Suprapubic skin (tissue), 4 donors: ENCODE data around the gene GMDS. TPM values are rescaled to one million over a fixed set of nuclear protein-coding genes. Genes with fewer than 3 reads are reported as not detected.

Experiments used
- DNase-seq, 2 donors: peaks; one replicate each; pipeline ENCODE4 v3.0.0-alpha.2; 2019; ENCODE audit warnings: low spot score in 2 of 2
- H3K27ac ChIP-seq: fragments of 200-600 bp; sonication (generic); one replicate; pipeline ENCODE4 v1.5.1; 2019
- H3K27me3 ChIP-seq: fragments of 200-600 bp; sonication (generic); one replicate; pipeline ENCODE4 v1.5.1; 2019
- H3K36me3 ChIP-seq: fragments of 200-600 bp; sonication (generic); one replicate; pipeline ENCODE4 v1.5.1; 2019
- H3K4me1 ChIP-seq: fragments of 200-600 bp; sonication (generic); one replicate; pipeline ENCODE4 v1.5.1; 2019
- H3K4me3 ChIP-seq: fragments of 200-600 bp; sonication (generic); one replicate; pipeline ENCODE4 v1.5.1; 2019; ENCODE audit warnings: mild to moderate bottlenecking
- H3K9me3 ChIP-seq: fragments of 200-600 bp; sonication (generic); one replicate; pipeline ENCODE4 v1.5.1; 2019
- CTCF ChIP-seq, 2 donors: fragments of 200-600 bp in 1 of 2; fragments of 450-650 bp in 1 of 2; sonication (generic) in 1 of 2; IDR thresholded peaks; one replicate each; pipeline ENCODE4 v1.5.1; 2016 to 2019; ENCODE audit warnings: antibody characterized with exemption in 2 of 2, mild to moderate bottlenecking in 1 of 2, moderate library complexity in 1 of 2
- EP300 ChIP-seq: sonication (generic); formaldehyde crosslinking; IDR thresholded peaks from one replicate; pipeline ENCODE4 v1.6.1; 2017; ENCODE audit warnings: antibody characterized with exemption
- POLR2A ChIP-seq, 2 donors: fragments of 450-650 bp; IDR thresholded peaks; one replicate each; pipeline ENCODE4 v1.6.1; 2017; ENCODE audit warnings: antibody characterized with exemption in 2 of 2, mild to moderate bottlenecking in 2 of 2, moderate library complexity in 2 of 2
- POLR2AphosphoS5 ChIP-seq, 3 donors: sonication (generic); formaldehyde crosslinking; IDR thresholded peaks; one replicate each; pipeline ENCODE4 v1.6.1; 2017; ENCODE audit warnings: antibody characterized with exemption in 3 of 3
- whole genome bisulfite sequencing: methylation state at CpG from one replicate; pipeline ENCODE4 v1.1.5; 2018; 5-methylcytosine and 5-hydroxymethylcytosine counted together
- total RNA-seq, 4 donors: library from RNA; depleted of rRNA; stranded (reverse); fragments of >200 nt; gene quantifications; one replicate each; pipeline ENCODE4 v1.1.0, GENCODE V29; 2016

The GMDS gene
- total RNA-seq, 4 donors from 2014 or later = 11.7 to 19.3 (median 13.2) TPM

- TF ChIP-seq CTCF (IDR thresholded peaks at IDR 0.05) = no peak
- TF ChIP-seq POLR2AphosphoS5 (IDR thresholded peaks at IDR 0.05) = no peak
- no peak for TF ChIP-seq EP300
- no peak for TF ChIP-seq POLR2A (IDR thresholded peaks at IDR 0.05)
- Histone ChIP-seq H3K4me3 (no peak overlapping the region), H3K27ac (no peak overlapping the region), H3K9me3 (no peaks in the 10 kb centered on the region), H3K4me1 (no peaks in the 10 kb centered on the region), H3K27me3 (no peaks in the 10 kb centered on the region), H3K36me3 (no peaks in the 10 kb centered on the region)
- no peak for DNase-seq
- WGBS = 95% methylated on average over 2 of the region's 2 CpGs
These were observed 150.8 kb downstream of the GMDS start for GRCh38 chr6:2094642-2095041.

DNA sequence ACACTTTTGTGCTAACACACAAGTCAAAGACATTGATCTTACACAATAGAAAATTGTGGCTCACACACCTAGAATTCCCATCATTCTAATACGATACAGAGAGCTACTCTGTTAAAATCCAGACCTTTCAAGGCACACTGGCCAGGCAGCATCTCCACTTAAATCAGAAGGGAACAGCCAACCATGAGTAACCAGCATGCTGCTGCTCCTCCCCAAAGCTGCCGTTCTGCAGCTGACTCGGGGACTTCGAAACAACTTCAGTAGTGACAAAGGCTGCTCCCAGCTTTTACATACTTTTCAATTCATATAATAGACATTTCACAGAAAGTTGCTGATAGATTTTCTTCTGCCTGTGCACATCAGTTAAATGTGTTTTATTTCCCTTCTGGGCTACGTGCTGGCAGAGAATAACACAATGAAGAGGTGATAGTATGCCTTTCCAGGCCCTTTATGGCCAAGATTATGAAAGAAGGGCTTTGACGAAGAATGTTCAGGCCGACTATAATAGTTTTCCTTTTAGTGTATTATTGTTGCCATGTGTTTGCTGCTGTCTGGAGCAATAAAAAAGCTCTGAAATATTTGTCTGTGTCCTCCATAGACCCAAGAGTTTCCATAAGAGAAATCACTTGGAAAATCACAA, 159.0 kb downstream of the GMDS start:
- no peaks in the 10 kb centered on the region for H3K36me3 ChIP-seq
- no peak for DNase-seq
- H3K4me3 ChIP-seq = no peak overlapping the region
- no peak for TF ChIP-seq CTCF (IDR thresholded peaks at IDR 0.05)
- no peak for TF ChIP-seq POLR2A (IDR thresholded peaks at IDR 0.05)
- TF ChIP-seq EP300 = no peak
- no peak for TF ChIP-seq POLR2AphosphoS5 (IDR thresholded peaks at IDR 0.05)
- no peak overlapping the region for H3K27ac ChIP-seq
- H3K9me3 ChIP-seq = no peaks in the 10 kb centered on the region
- no peaks in the 10 kb centered on the region for H3K27me3 ChIP-seq
- H3K4me1 ChIP-seq = no peaks in the 10 kb centered on the region
- WGBS = 62% methylated on average over 7 of the region's 7 CpGs

- no peaks in the 10 kb centered on the region for H3K27me3 ChIP-seq
- H3K4me3 ChIP-seq = no peak overlapping the region
- no peak for DNase-seq
- TF ChIP-seq POLR2AphosphoS5 (IDR thresholded peaks at IDR 0.05) (no peak), CTCF (IDR thresholded peaks at IDR 0.05) (no peak), POLR2A (IDR thresholded peaks at IDR 0.05) (no peak), EP300 (no peak)
- H3K9me3 ChIP-seq = no peaks in the 10 kb centered on the region
- 92% methylated on average over 4 of the region's 4 CpGs for WGBS
- H3K27ac ChIP-seq = no peak overlapping the region
- H3K4me1 ChIP-seq = no peaks in the 10 kb centered on the region
- no peaks in the 10 kb centered on the region for H3K36me3 ChIP-seq
These were observed 159.7 kb downstream of the GMDS start for GRCh38 chr6:2085657-2086056.

DNA sequence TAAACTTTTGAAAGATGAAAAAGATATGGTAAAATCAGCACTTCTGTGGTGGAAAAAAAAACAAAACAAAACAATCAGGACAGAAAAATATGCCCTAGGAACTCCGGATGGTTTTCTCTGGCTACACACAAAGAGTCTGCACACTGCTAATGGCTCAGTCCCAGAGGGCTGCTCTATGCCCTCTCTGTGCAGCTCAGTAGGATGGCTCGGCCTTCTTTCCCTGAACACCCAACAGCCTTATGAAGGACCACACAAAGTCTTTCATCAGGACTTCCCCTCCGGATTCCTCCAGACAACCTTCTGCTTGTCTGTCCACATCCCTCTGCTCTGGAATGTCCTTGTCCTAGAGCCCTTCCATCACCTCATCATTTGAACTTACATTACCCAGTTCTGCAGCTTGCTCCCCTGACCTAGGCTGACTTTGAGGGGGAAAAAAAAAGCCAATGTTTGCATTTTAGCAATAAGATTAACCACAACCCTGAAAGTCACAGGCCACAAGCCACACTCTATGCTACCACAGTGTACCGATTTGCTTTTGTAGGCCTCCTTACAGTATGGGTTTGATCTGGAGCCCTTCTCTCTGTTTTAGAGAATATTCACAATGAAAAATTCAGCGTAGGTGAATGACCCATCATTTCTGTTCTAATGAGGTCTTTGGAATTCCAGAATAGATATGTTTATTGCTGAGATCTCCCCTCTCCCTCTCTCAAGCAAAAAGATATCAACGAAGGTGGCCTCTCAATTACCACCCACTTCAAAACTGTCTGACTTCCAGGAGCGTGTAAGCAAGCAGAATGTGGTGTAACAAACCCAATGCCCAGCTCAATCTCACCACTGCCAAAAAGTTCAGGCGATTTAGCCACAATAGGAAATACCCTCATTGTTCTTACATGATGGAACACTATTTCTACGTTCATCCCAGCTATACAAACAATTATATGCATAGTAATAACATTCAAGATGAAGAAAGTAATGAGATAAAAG, 164.0 kb downstream of the GMDS start:
- WGBS = 83% methylated on average over 9 of the region's 9 CpGs
- H3K9me3 ChIP-seq = no peaks in the 10 kb centered on the region
- no peaks in the 10 kb centered on the region for H3K36me3 ChIP-seq
- H3K27me3 ChIP-seq = no peaks in the 10 kb centered on the region
- TF ChIP-seq EP300 = no peak
- TF ChIP-seq POLR2AphosphoS5 (IDR thresholded peaks at IDR 0.05) = no peak
- TF ChIP-seq CTCF (IDR thresholded peaks at IDR 0.05) = no peak
- TF ChIP-seq POLR2A (IDR thresholded peaks at IDR 0.05) = no peak
- H3K4me3 ChIP-seq = no peak overlapping the region
- H3K27ac ChIP-seq = no peak overlapping the region
- H3K4me1 ChIP-seq = no peaks in the 10 kb centered on the region
- no peak for DNase-seq

- no peak for TF ChIP-seq CTCF (IDR thresholded peaks at IDR 0.05)
- TF ChIP-seq POLR2AphosphoS5 (IDR thresholded peaks at IDR 0.05) = no peak
- TF ChIP-seq EP300 = no peak
- no peak for TF ChIP-seq POLR2A (IDR thresholded peaks at IDR 0.05)
- DNase-seq = no peak
- Histone ChIP-seq H3K36me3 (no peaks in the 10 kb centered on the region), H3K27ac (no peak overlapping the region), H3K9me3 (no peaks in the 10 kb centered on the region), H3K4me3 (no peak overlapping the region), H3K4me1 (no peaks in the 10 kb centered on the region), H3K27me3 (no peaks in the 10 kb centered on the region)
- WGBS = 91% methylated on average over 1 of the region's 1 CpG
These were observed 166.5 kb downstream of the GMDS start for GRCh38 chr6:2078888-2079287.
